Lung (tissue), 12 donors: ENCODE measurements around the gene MSANTD2. TPM values are rescaled to one million over a fixed set of nuclear protein-coding genes. Genes with fewer than 3 reads are reported as not detected.

Source experiments
- ATAC-seq: fragments of 200-7000 bp; cut with Tn5 transposase; one replicate; pipeline ENCODE4 v1.9.1; 2020; ENCODE audit warnings: moderate number of reproducible peaks; ENCODE audit not compliant: insufficient read depth, low FRiP score
- DNase-seq, 3 donors: peaks; one replicate each; pipeline ENCODE4 v3.0.0-alpha.2; 2013 to 2017
- H3K27ac ChIP-seq, 2 donors: one replicate each; pipeline ENCODE4 v1.5.1; 2013; ENCODE audit warnings: mild to moderate bottlenecking in 2 of 2, moderate library complexity in 2 of 2, control low read depth in 1 of 2, inconsistent platforms in 1 of 2, low read depth in 1 of 2, low read length in 1 of 2
- H3K27me3 ChIP-seq, 3 donors: one replicate each; pipeline ENCODE4 v1.5.1; 2013; ENCODE audit warnings: low read length in 2 of 3; ENCODE audit not compliant: control insufficient read depth in 3 of 3, insufficient read depth in 3 of 3
- H3K36me3 ChIP-seq, 4 donors: one replicate each; pipeline ENCODE4 v1.5.1; 2013; ENCODE audit warnings: low read length in 4 of 4, mild to moderate bottlenecking in 1 of 4, moderate library complexity in 1 of 4; ENCODE audit not compliant: control insufficient read depth in 4 of 4, insufficient read depth in 4 of 4
- H3K4me1 ChIP-seq, 5 donors: one replicate each; pipeline ENCODE4 v1.5.1; 2013; ENCODE audit warnings: low read length in 5 of 5, mild to moderate bottlenecking in 2 of 5, moderate library complexity in 1 of 5; ENCODE audit not compliant: control insufficient read depth in 5 of 5, insufficient read depth in 5 of 5
- H3K4me3 ChIP-seq: one replicate; pipeline ENCODE4 v1.5.1; 2013; ENCODE audit warnings: mild to moderate bottlenecking, control low read depth, moderate library complexity
- H3K9ac ChIP-seq, 2 donors: one replicate each; pipeline ENCODE4 v1.5.1; 2013; ENCODE audit warnings: low read length in 2 of 2, control low read depth in 1 of 2; ENCODE audit not compliant: insufficient read depth in 1 of 2
- H3K9me3 ChIP-seq, 4 donors: one replicate each; pipeline ENCODE4 v1.5.1; 2013; ENCODE audit warnings: low read length in 3 of 4, mild to moderate bottlenecking in 1 of 4, moderate library complexity in 1 of 4; ENCODE audit not compliant: control insufficient read depth in 4 of 4, insufficient read depth in 3 of 4
- CTCF ChIP-seq: IDR thresholded peaks from 2 replicates; pipeline ENCODE4 v1.5.1; 2012; ENCODE audit warnings: mild to moderate bottlenecking; ENCODE audit errors: control extremely low read depth, extremely low read depth
- WGBS, 2 donors: extraction: QIAGEN DNeasy Blood & Tissue Kit; methylation state at CpG; one replicate each; pipeline ENCODE4 v1.1.7; 2013; 5-methylcytosine and 5-hydroxymethylcytosine counted together
- polyA plus RNA-seq, 2 donors: library from polyadenylated mRNA; stranded (reverse); fragments of 200-250 nt; gene quantifications; one replicate each; pipeline ENCODE4 v1.2.1, GENCODE V29; 2013
- total RNA-seq, 2 donors: library from RNA; depleted of rRNA in 1 of 2; stranded (reverse); fragments of >200 nt in 1 of 2; gene quantifications; one replicate each; pipeline ENCODE4 v1.2.1, GENCODE V29; 2014 to 2021
- donor health status: control.
- donor health status: control.
- donor health status: Bipolar disorder and iron deficiency.
- donor health status: healthy.
- donor health status: DM: yes; HTN: yes; CAD: no.

The MSANTD2 gene
- total and polyA plus RNA-seq, 4 donors, result 3.9 to 33.6 (median 15.7) TPM

GRCh38 chr11:124760205-124760652 is 40.0 kb downstream of the MSANTD2 start:
- no peak for TF ChIP-seq CTCF
- DNase-seq, result peak in 2 of 3 donors; percentile 20 to 41
- H3K36me3 ChIP-seq, result peaks cover 0 to 6% (median 1%) of the 10 kb centered on the region in 4 donors
- peak overlapping the region; percentile 55 for H3K4me3 ChIP-seq
- peaks cover 0 to 2% (median 0%) of the 10 kb centered on the region in 4 donors for H3K9me3 ChIP-seq
- H3K4me1 ChIP-seq, result peaks cover 0 to 40% (median 14%) of the 10 kb centered on the region in 5 donors
- peak overlapping the region in 1 of 2 donors; percentile 13 for H3K9ac ChIP-seq
- H3K27me3 ChIP-seq, result peaks cover 0 to 55% (median 52%) of the 10 kb centered on the region in 3 donors
- WGBS, 2 donors, result 6 to 8% methylated on average over 24 to 25 of the region's 25 CpGs
- H3K27ac ChIP-seq, result peak overlapping the region; percentile 82 to 93
- ATAC-seq, result no peak

- DNase-seq (peak; percentile 40 to 78 (median 53)), ATAC-seq (no peak)
- WGBS, 2 donors, result 11 to 12% methylated on average over 52 of the region's 52 CpGs
- Histone ChIP-seq H3K9me3 (peaks cover 0 to 2% (median 0%) of the 10 kb centered on the region in 4 donors), H3K4me1 (peaks cover 0 to 40% (median 14%) of the 10 kb centered on the region in 5 donors), H3K27ac (peak overlapping the region; percentile 82 to 93), H3K36me3 (peaks cover 0 to 3% (median under 1%) of the 10 kb centered on the region in 4 donors), H3K4me3 (peak overlapping the region; percentile 55), H3K9ac (peak overlapping the region in 1 of 2 donors; percentile 13), H3K27me3 (peaks cover 0 to 59% (median 52%) of the 10 kb centered on the region in 3 donors)
- TF ChIP-seq CTCF, result no peak
Measured at GRCh38 chr11:124759266-124760204, 40.7 kb downstream of the MSANTD2 start.

GRCh38 chr11:124758355-124759265 is 41.6 kb downstream of the MSANTD2 start:
- Histone ChIP-seq H3K4me3 (peak overlapping the region; percentile 55), H3K4me1 (peaks cover 0 to 41% (median 18%) of the 10 kb centered on the region in 5 donors), H3K27me3 (peaks cover 0 to 59% (median 55%) of the 10 kb centered on the region in 3 donors), H3K36me3 (peaks cover 0 to 10% (median 0%) of the 10 kb centered on the region in 4 donors), H3K9ac (no peak overlapping the region), H3K27ac (peak overlapping the region; percentile 62 to 82), H3K9me3 (peaks cover 0 to 2% (median 0%) of the 10 kb centered on the region in 4 donors)
- TF ChIP-seq CTCF, result peak; percentile 30
- ATAC-seq, result peak; percentile 45
- DNase-seq, result peak; percentile 74 to 84 (median 79)
- WGBS, 2 donors, result 8 to 11% methylated on average over 53 of the region's 53 CpGs
